HepG2 (cell line): ENCODE data around the gene VENTX. TPM values are rescaled to one million over a fixed set of nuclear protein-coding genes. Genes with fewer than 3 reads are reported as not detected.

Experiments used
- ATAC-seq: fragments of 200-7000 bp; cut with Tn5 transposase; 3 replicates; pipeline ENCODE4 v1.9.1; 2020; ENCODE audit warnings: mild to moderate bottlenecking, moderate library complexity
- BruUV-seq: library from RNA; stranded (reverse); fragments of 400-500 nt; replicated peaks from 2 replicates; lab custom pipeline; 2021; lab: Mats Ljungman, UMichigan
- CTCF ChIA-PET: fragments of 300-600 bp; formaldehyde crosslinking; extraction: SDS; loops from one replicate; lab custom pipeline; 2021; ENCODE audit warnings: low total read pairs, inconsistent platforms, low intra/inter-chr PET ratio; lab: Yijun Ruan, JAX
- POLR2A ChIA-PET: fragments of 350-600 bp; sonication (Branson Sonifier 250); formaldehyde crosslinking; loops from one replicate; lab custom pipeline; 2020; ENCODE audit warnings: antibody characterized with exemption, inconsistent platforms; lab: Yijun Ruan, JAX
- DNase-seq: peaks from one replicate; pipeline ENCODE4 v3.0.0-alpha.2; 2015; ENCODE audit warnings: low spot score
- FAIRE-seq: peaks from 3 replicates; lab custom pipeline; 2011; peaks lifted over from hg19 to GRCh38; lab: Jason Lieb, UNC
- H2AFZ ChIP-seq: one replicate; pipeline ENCODE4 v1.6.1; 2011; ENCODE audit warnings: low read length, inconsistent platforms
- H3K27ac ChIP-seq: fragments of 300-600 bp; 3 replicates; pipeline ENCODE4 v1.8.0; 2011; ENCODE audit warnings: mixed run types, mild to moderate bottlenecking, mixed read lengths, low read length, inconsistent platforms; ENCODE audit not compliant: insufficient read depth; ENCODE audit errors: extremely low read length
- H3K27me3 ChIP-seq, 2 experiments: fragments of 200-600 bp in 1 of 2; 2 replicates in 1 of 2; 3 replicates in 1 of 2; pipeline versions ENCODE4 v1.6.0 to v1.8.0; 2011; ENCODE audit warnings: low read length in 2 of 2, mild to moderate bottlenecking in 2 of 2, moderate library complexity in 2 of 2, inconsistent platforms in 1 of 2; ENCODE audit not compliant: insufficient read depth in 2 of 2, control insufficient read depth in 1 of 2
- H3K36me3 ChIP-seq, 2 experiments: fragments of 200-600 bp in 1 of 2; replicated peaks in 1 of 2; 2 replicates in 1 of 2; 3 replicates in 1 of 2; pipeline versions ENCODE4 v1.5.1 to v1.8.0; 2011; ENCODE audit warnings: low read length in 2 of 2, inconsistent platforms in 1 of 2; ENCODE audit not compliant: insufficient read depth in 2 of 2, control insufficient read depth in 1 of 2
- H3K4me1 ChIP-seq: 2 replicates; pipeline ENCODE4 v1.5.1; 2012; ENCODE audit warnings: low read length, inconsistent platforms; ENCODE audit not compliant: insufficient read depth
- H3K4me2 ChIP-seq: 2 replicates; pipeline ENCODE4 v1.6.0; 2011; ENCODE audit warnings: low read depth, low read length, inconsistent platforms
- H3K4me3 ChIP-seq, 3 experiments: fragments of 200-600 bp in 1 of 3; sonication (generic), shearing (Covaris generic) in 1 of 3; replicated peaks in 1 of 3; 2 replicates each; pipeline ENCODE4 v1.5.1; 2011 to 2016; ENCODE audit warnings: low read length in 3 of 3, inconsistent platforms in 2 of 3, low read depth in 2 of 3, mild to moderate bottlenecking in 2 of 3, control low read depth in 1 of 3, mixed read lengths in 1 of 3; ENCODE audit not compliant: insufficient read depth in 1 of 3
- H3K79me2 ChIP-seq: one replicate; pipeline ENCODE4 v1.6.1; 2011; ENCODE audit warnings: low read length, inconsistent platforms; ENCODE audit not compliant: insufficient read depth
- H3K9ac ChIP-seq: 2 replicates; pipeline ENCODE4 v1.6.0; 2011; ENCODE audit warnings: mild to moderate bottlenecking, low read depth, low read length, inconsistent platforms; ENCODE audit not compliant: insufficient read depth
- H3K9me3 ChIP-seq: 2 replicates; pipeline ENCODE4 v1.5.1; 2012; ENCODE audit warnings: mild to moderate bottlenecking, low read length
- H4K20me1 ChIP-seq: 2 replicates; pipeline ENCODE4 v1.6.0; 2011; ENCODE audit warnings: inconsistent platforms, mild to moderate bottlenecking, low read length, moderate library complexity; ENCODE audit not compliant: insufficient read depth
- BHLHE40 ChIP-seq: IDR thresholded peaks from 2 replicates; pipeline ENCODE4 v1.6.1; 2011; ENCODE audit warnings: low read length, improper control_type of control experiment
- CREB1 ChIP-seq, 2 experiments: fragments of 450-650 bp in 1 of 2; IDR thresholded peaks; 2 replicates each; pipeline ENCODE4 v1.6.1; 2016 to 2017; ENCODE audit warnings: control low read depth in 1 of 2, mild to moderate bottlenecking in 1 of 2, missing compliant biosample characterization in 1 of 2, missing genetic modification characterization in 1 of 2
- HCFC1 ChIP-seq: fragments of 150-350 bp; IDR thresholded peaks from 2 replicates; pipeline ENCODE4 v1.6.1; 2014; ENCODE audit warnings: low read depth, low read length
- MNT ChIP-seq: fragments of 450-650 bp; IDR thresholded peaks from 2 replicates; pipeline ENCODE4 v1.6.1; 2016
- RAD51 ChIP-seq: fragments of 450-650 bp; IDR thresholded peaks from 2 replicates; pipeline ENCODE4 v1.6.1; 2016; ENCODE audit warnings: borderline replicate concordance
- USF2 ChIP-seq, 2 experiments: sonication (generic) in 1 of 2; formaldehyde crosslinking in 1 of 2; IDR thresholded peaks; 2 replicates each; pipeline versions ENCODE4 v1.5.1 to v1.6.1; 2011 to 2020; ENCODE audit warnings: borderline replicate concordance in 1 of 2, low read depth in 1 of 2, low read length in 1 of 2, mild to moderate bottlenecking in 1 of 2, missing genetic modification reagents in 1 of 2, moderate library complexity in 1 of 2
- ZNF441 ChIP-seq: sonication (generic); formaldehyde crosslinking; IDR thresholded peaks from 2 replicates; pipeline ENCODE4 v1.7.0; 2021; ENCODE audit warnings: missing genetic modification reagents, borderline replicate concordance
- WGBS: methylation state at CpG from one replicate; pipeline ENCODE4 v1.1.6; 2017; ENCODE audit warnings: low lambda C conversion rate; 5-methylcytosine and 5-hydroxymethylcytosine counted together
- in situ Hi-C: cut with HindIII; loops from 2 replicates; pipeline ENCODE4 v1.10.0; 2017; ENCODE audit warnings: low pct_unique_long_range_greater_than_20kb; ENCODE audit not compliant: extremely low pct_ligation_motif_present
- intact Hi-C: fragments of 100-400 bp; cut with micrococcal nuclease; formaldehyde crosslinking; loops from one replicate; pipeline ENCODE4 v1.10.0; 2022; ENCODE audit not compliant: unreplicated experiment
- polyA plus RNA-seq, 8 experiments: library from polyadenylated mRNA; depleted of rRNA in 3 of 8; stranded (reverse) in 7 of 8; unstranded in 1 of 8; fragments of >200 nt; fragmentation: Illumina TruSeq in 4 of 8; extraction: Trizol in 4 of 8; gene quantifications; 2 replicates each; pipeline versions ENCODE4 v1.2.1 to v1.2.3, GENCODE V29; 2011 to 2016; ENCODE audit warnings: low read depth in 4 of 8, missing spikeins in 1 of 8, mixed read lengths in 1 of 8; ENCODE audit not compliant: insufficient read depth in 1 of 8
- total RNA-seq, 5 experiments: library from RNA; depleted of rRNA; stranded (reverse); fragments of >200 nt; fragmentation: Illumina TruSeq; extraction: Trizol; gene quantifications; 2 replicates each; pipeline ENCODE4 v1.2.3, GENCODE V29; 2016; ENCODE audit warnings: low read depth in 1 of 5
- TF ChIP-seq, protein P1 (sequence below), 2 experiments: sonication (generic) in 1 of 2; formaldehyde crosslinking in 1 of 2; IDR thresholded peaks; 2 replicates each; pipeline versions ENCODE4 v1.6.1 to v1.9.0; 2014 to 2022; ENCODE audit warnings: antibody characterized with exemption in 1 of 2, borderline replicate concordance in 1 of 2, inconsistent platforms in 1 of 2, low read depth in 1 of 2, missing genetic modification reagents in 1 of 2

Gene VENTX
- total and polyA plus RNA-seq, 2 of the 13 experiments (the other 11 are each of a cell fraction or from before 2014, with no cell fraction given), result not detected

- Histone ChIP-seq H3K4me1 (peaks cover 23% of the 10 kb centered on the region), H3K36me3 (no peaks in the 10 kb centered on the region), H3K4me3 (no peak overlapping the region), H4K20me1 (no peaks in the 10 kb centered on the region), H3K9ac (no peak overlapping the region), H3K27ac (no peak overlapping the region), H2AFZ (no peak overlapping the region), H3K79me2 (no peaks in the 10 kb centered on the region), H3K4me2 (no peak overlapping the region), H3K9me3 (no peaks in the 10 kb centered on the region), H3K27me3 (peaks cover 18 to 67% of the 10 kb centered on the region in 2 experiments)
- intact Hi-C loops, result no loop called here
- TF ChIP-seq CREB1 (IDR thresholded peaks at IDR 0.05) (peak; percentile 31; the same call in 1 of the 2 replicates), CREB1 (CRISPR knock-in tag; IDR thresholded peaks at IDR 0.05) (no peak), MNT (peak; percentile 94), BHLHE40 (peak; percentile 70), HCFC1 (no peak), RAD51 (peak; percentile 27; the same call in 1 of the 2 replicates), ZNF441 (no peak), USF2 (IDR thresholded peaks at IDR 0.05; ENCODE audit: low read depth, low read length) (peak; percentile 60; the same call in 1 of the 2 replicates), USF2 (CRISPR knock-in tag; IDR thresholded peaks at IDR 0.05; ENCODE audit: borderline replicate concordance) (no peak)
- TF ChIP-seq, protein P1, sequence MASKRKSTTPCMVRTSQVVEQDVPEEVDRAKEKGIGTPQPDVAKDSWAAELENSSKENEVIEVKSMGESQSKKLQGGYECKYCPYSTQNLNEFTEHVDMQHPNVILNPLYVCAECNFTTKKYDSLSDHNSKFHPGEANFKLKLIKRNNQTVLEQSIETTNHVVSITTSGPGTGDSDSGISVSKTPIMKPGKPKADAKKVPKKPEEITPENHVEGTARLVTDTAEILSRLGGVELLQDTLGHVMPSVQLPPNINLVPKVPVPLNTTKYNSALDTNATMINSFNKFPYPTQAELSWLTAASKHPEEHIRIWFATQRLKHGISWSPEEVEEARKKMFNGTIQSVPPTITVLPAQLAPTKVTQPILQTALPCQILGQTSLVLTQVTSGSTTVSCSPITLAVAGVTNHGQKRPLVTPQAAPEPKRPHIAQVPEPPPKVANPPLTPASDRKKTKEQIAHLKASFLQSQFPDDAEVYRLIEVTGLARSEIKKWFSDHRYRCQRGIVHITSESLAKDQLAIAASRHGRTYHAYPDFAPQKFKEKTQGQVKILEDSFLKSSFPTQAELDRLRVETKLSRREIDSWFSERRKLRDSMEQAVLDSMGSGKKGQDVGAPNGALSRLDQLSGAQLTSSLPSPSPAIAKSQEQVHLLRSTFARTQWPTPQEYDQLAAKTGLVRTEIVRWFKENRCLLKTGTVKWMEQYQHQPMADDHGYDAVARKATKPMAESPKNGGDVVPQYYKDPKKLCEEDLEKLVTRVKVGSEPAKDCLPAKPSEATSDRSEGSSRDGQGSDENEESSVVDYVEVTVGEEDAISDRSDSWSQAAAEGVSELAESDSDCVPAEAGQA (IDR thresholded peaks at IDR 0.05; ENCODE audit: low read depth), result no peak
- TF ChIP-seq, protein P1 (CRISPR knock-in tag; IDR thresholded peaks at IDR 0.05; ENCODE audit: borderline replicate concordance), result no peak
- ChIA-PET POLR2A (no interaction called here), CTCF (no interaction called here)
- in situ Hi-C loops, result no loop called here
- BruUV-seq, result no TSS peak
- ATAC-seq (no peak), DNase-seq (no peak), FAIRE-seq (no peak)
- WGBS, result 25% methylated on average over 16 of the region's 27 CpGs
These were observed 5.1 kb downstream of the VENTX start for GRCh38 chr10:133242611-133243356.
